A549 (cell line): ENCODE results near the gene MFAP4. TPM values are rescaled to one million over a fixed set of nuclear protein-coding genes. Genes with fewer than 3 reads are reported as not detected.

Source experiments
- ATAC-seq, 2 experiments: fragments of 200-7000 bp in 1 of 2; fragments of >200 bp in 1 of 2; cut with Nextera tagmentation in 1 of 2; cut with Tn5 transposase in 1 of 2; 3 replicates each; pipeline versions ENCODE4 v1.8.0 to v1.9.1; 2018 to 2020; ENCODE audit warnings: mild to moderate bottlenecking in 1 of 2, moderate library complexity in 1 of 2
- CTCF ChIA-PET: fragments of 300-600 bp; sonication (Branson Sonifier 250); formaldehyde crosslinking; extraction: SDS; loops from one replicate; lab custom pipeline; 2021; ENCODE audit warnings: antibody characterized with exemption, inconsistent platforms; lab: Yijun Ruan, JAX
- POLR2A ChIA-PET: fragments of 350-600 bp; formaldehyde crosslinking; extraction: SDS; loops from one replicate; lab custom pipeline; 2021; ENCODE audit warnings: antibody characterized with exemption, inconsistent platforms; lab: Yijun Ruan, JAX
- DNase-seq, 2 experiments: peaks; one replicate each; pipeline versions ENCODE4 v3.0.0 to v3.0.0-alpha.2; 2011 to 2016; ENCODE audit warnings: low read depth in 1 of 2, low spot score in 1 of 2
- FAIRE-seq: peaks from 2 replicates; lab custom pipeline; 2011; peaks lifted over from hg19 to GRCh38; lab: Jason Lieb, UNC
- H3K27ac ChIP-seq, 2 experiments: fragments of >200 bp; sonication (Bioruptor Twin); formaldehyde crosslinking; 3 replicates each; pipeline ENCODE4 v1.5.1; 2016 to 2017
- H3K4me1 ChIP-seq: fragments of >200 bp; sonication (Bioruptor Twin); formaldehyde crosslinking; 3 replicates; pipeline ENCODE4 v1.6.1; 2016
- H3K4me2 ChIP-seq: fragments of >200 bp; sonication (Bioruptor Twin); formaldehyde crosslinking; 3 replicates; pipeline ENCODE4 v1.6.1; 2016
- H3K4me3 ChIP-seq: fragments of >200 bp; sonication (Bioruptor Twin); formaldehyde crosslinking; 3 replicates; pipeline ENCODE4 v1.5.1; 2016
- H3K9me3 ChIP-seq: fragments of >200 bp; sonication (Bioruptor Twin); formaldehyde crosslinking; 3 replicates; pipeline ENCODE4 v1.6.1; 2016
- EHMT2 ChIP-seq: fragments of 200-600 bp; sonication (generic); IDR thresholded peaks from 2 replicates; pipeline ENCODE4 v1.6.1; 2016; ENCODE audit warnings: antibody characterized with exemption, low read depth, mild to moderate bottlenecking, moderate library complexity
- EP300 ChIP-seq, 2 experiments: fragments of >200 bp; sonication (Bioruptor Twin); formaldehyde crosslinking; IDR thresholded peaks; 2 replicates in 1 of 2; 3 replicates in 1 of 2; pipeline ENCODE4 v1.6.1; 2016 to 2017
- HEYL ChIP-seq: fragments of 250-450 bp; sonication (Bioruptor Pico); IDR thresholded peaks from 2 replicates; pipeline ENCODE4 v1.8.0; 2021; ENCODE audit warnings: mild to moderate bottlenecking, moderate library complexity
- JUNB ChIP-seq: fragments of >200 bp; sonication (Bioruptor Twin); formaldehyde crosslinking; IDR thresholded peaks from 2 replicates; pipeline ENCODE4 v1.6.1; 2016
- KDM5A ChIP-seq: fragments of 200-600 bp; sonication (generic); IDR thresholded peaks from 2 replicates; pipeline ENCODE4 v1.6.1; 2016; ENCODE audit warnings: antibody characterized with exemption, mild to moderate bottlenecking
- MAX ChIP-seq: IDR thresholded peaks from 2 replicates; pipeline ENCODE4 v1.6.1; 2012
- NPAS2 ChIP-seq: fragments of 250-450 bp; sonication (Bioruptor Pico); IDR thresholded peaks from 2 replicates; pipeline ENCODE4 v1.8.0; 2022; ENCODE audit warnings: mild to moderate bottlenecking, moderate library complexity, borderline replicate concordance
- NR3C1 ChIP-seq: fragments of >200 bp; sonication (Bioruptor Twin); formaldehyde crosslinking; IDR thresholded peaks from 3 replicates; pipeline ENCODE4 v1.6.1; 2017
- RCOR1 ChIP-seq: fragments of 150-350 bp; IDR thresholded peaks from 2 replicates; pipeline ENCODE4 v1.6.1; 2014; ENCODE audit warnings: antibody characterized with exemption, low read length, low read depth
- RFX5 ChIP-seq: fragments of 450-650 bp; IDR thresholded peaks from 2 replicates; pipeline ENCODE4 v1.7.1; 2014; ENCODE audit warnings: antibody characterized with exemption, mild to moderate bottlenecking, moderate library complexity
- ZC3H11A ChIP-seq: fragments of 450-650 bp; IDR thresholded peaks from 2 replicates; pipeline ENCODE4 v1.6.1; 2014; ENCODE audit warnings: antibody characterized with exemption, mild to moderate bottlenecking
- ZNF302 ChIP-seq: fragments of 250-450 bp; sonication (Bioruptor Pico); IDR thresholded peaks from 2 replicates; pipeline ENCODE4 v1.9.0; 2021; ENCODE audit warnings: inconsistent platforms, mild to moderate bottlenecking, moderate library complexity
- WGBS: methylation state at CpG from one replicate; pipeline ENCODE4 v1.1.6; 2017; ENCODE audit errors: missing lambda C conversion rate; 5-methylcytosine and 5-hydroxymethylcytosine counted together
- polyA plus RNA-seq, 4 experiments: library from polyadenylated mRNA; depleted of rRNA in 3 of 4; stranded (reverse); fragments of >200 nt; fragmentation: RNase III in 1 of 4; extraction: RNeasy Plus Mini Kit Qiagen cat#74134 plus additional on column Dnase treatment in 1 of 4; gene quantifications; 2 replicates in 3 of 4; 3 replicates in 1 of 4; pipeline ENCODE4 v1.2.3, GENCODE V29; 2011 to 2017
- TF ChIP-seq, protein P1 (sequence below): fragments of 150-350 bp; IDR thresholded peaks from 2 replicates; pipeline ENCODE4 v1.6.1; 2014; ENCODE audit warnings: low read depth, mild to moderate bottlenecking, low read length
- TF ChIP-seq, protein P2 (sequence below): fragments of 450-650 bp; IDR thresholded peaks from 2 replicates; pipeline ENCODE4 v1.6.1; 2014; ENCODE audit warnings: antibody characterized with exemption

MFAP4 gene
- polyA plus RNA-seq, 2 of the 4 experiments (the other 2 are of a cell fraction): 0.13 TPM; not detected in 1

DNA sequence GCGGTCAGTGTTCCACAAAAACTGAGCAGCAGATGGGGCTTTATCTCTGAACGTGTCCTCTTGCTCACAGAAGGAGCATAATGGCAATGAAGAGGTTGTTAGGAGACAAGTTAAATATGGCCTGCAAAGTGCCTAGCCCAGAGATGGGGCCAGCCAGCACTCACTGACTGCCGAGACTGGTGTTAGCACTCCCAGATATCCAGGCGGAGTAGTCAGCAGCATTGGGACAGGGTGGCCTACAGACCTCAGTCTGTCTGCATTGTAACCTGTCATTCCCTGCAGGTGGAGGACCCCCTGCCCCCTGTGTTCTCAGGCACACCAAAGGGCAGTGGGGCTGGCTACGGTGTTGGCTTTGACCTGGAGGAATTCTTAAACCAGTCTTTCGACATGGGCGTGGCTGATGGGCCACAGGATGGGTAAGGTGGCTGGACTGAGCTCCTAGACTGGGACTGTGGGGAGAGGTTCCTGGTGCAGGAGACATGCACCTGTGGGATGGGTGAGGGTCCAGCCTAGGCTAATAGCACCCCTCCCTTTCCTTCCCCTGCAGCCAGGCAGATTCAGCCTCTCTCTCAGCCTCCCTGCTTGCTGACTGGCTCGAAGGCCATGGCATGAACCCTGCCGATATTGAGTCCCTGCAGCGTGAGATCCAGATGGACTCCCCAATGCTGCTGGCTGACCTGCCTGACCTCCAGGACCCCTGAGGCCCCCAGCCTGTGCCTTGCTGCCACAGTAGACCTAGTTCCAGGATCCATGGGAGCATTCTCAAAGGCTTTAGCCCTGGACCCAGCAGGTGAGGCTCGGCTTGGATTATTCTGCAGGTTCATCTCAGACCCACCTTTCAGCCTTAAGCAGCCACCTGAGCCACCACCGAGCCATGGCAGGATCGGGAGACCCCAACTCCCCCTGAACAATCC lies 4.2 kb downstream of the MFAP4 start:
- POLR2A ChIA-PET: no interaction called here
- 94% methylated on average over 13 of the region's 13 CpGs for WGBS
- H3K4me3 ChIP-seq: no peak overlapping the region
- TF ChIP-seq HEYL (no peak), RFX5 (no peak), JUNB (no peak), ZNF302 (CRISPR knock-in tag) (no peak)
- TF ChIP-seq, all 56 proteins: peak for 0
- no peak overlapping the region for H3K27ac ChIP-seq
- CTCF ChIA-PET: interaction anchor here (2.0 to 12.3 kb wide), 4 partner anchors 17 to 64 kb away, joined by 7 to 148 read pairs (median 22); partner anchors contain the start of gene B9D1
- FAIRE-seq (no peak), ATAC-seq (no peak), DNase-seq (no peak)
- H3K4me2 ChIP-seq: no peak overlapping the region
- peaks cover 32% of the 10 kb centered on the region for H3K4me1 ChIP-seq
- no peaks in the 10 kb centered on the region for H3K9me3 ChIP-seq

DNA sequence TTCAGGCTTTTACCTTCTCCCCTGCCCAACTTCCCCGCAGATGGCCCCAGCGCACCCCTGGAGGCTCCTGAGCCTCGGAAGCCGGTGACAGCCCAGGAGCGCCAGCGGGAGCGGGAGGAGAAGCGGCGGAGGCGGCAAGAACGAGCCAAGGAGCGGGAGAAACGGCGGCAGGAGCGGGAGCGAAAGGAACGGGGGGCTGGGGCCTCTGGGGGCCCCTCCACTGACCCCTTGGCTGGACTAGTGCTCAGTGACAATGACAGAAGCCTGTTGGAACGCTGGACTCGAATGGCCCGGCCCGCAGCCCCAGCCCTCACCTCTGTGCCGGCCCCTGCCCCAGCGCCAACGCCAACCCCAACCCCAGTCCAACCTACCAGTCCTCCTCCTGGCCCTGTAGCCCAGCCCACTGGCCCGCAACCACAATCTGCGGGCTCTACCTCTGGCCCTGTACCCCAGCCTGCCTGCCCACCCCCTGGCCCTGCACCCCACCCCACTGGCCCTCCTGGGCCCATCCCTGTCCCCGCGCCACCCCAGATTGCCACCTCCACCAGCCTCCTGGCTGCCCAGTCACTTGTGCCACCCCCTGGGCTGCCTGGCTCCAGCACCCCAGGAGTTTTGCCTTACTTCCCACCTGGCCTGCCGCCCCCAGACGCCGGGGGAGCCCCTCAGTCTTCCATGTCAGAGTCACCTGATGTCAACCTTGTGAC lies 5.1 kb downstream of the MFAP4 start:
- FAIRE-seq: no peak
- no peak for DNase-seq
- Histone ChIP-seq H3K4me2 (no peak overlapping the region), H3K4me3 (no peak overlapping the region), H3K4me1 (peaks cover 24% of the 10 kb centered on the region), H3K27ac (no peak overlapping the region), H3K9me3 (no peaks in the 10 kb centered on the region)
- no peak for ATAC-seq
- ChIA-PET CTCF (interaction anchor here (2.0 to 12.3 kb wide), 2 partner anchors 17 to 65 kb away, joined by 7 to 148 read pairs; partner anchors contain the start of gene B9D1), POLR2A (no interaction called here)
- TF ChIP-seq RCOR1: no peak
- TF ChIP-seq, protein P1, sequence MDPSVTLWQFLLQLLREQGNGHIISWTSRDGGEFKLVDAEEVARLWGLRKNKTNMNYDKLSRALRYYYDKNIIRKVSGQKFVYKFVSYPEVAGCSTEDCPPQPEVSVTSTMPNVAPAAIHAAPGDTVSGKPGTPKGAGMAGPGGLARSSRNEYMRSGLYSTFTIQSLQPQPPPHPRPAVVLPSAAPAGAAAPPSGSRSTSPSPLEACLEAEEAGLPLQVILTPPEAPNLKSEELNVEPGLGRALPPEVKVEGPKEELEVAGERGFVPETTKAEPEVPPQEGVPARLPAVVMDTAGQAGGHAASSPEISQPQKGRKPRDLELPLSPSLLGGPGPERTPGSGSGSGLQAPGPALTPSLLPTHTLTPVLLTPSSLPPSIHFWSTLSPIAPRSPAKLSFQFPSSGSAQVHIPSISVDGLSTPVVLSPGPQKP: no peak
- 96% methylated on average over 28 of the region's 31 CpGs for WGBS

GRCh38 chr17:19381361-19381740 lies 5.6 kb downstream of the MFAP4 start:
- TF ChIP-seq NPAS2 (CRISPR knock-in tag) (no peak), EP300 (IDR thresholded peaks at IDR 0.05) (no peak), MAX (no peak), KDM5A (no peak), EHMT2 (no peak), RCOR1 (no peak), NR3C1 (no peak), ZC3H11A (no peak)
- TF ChIP-seq, protein P2, sequence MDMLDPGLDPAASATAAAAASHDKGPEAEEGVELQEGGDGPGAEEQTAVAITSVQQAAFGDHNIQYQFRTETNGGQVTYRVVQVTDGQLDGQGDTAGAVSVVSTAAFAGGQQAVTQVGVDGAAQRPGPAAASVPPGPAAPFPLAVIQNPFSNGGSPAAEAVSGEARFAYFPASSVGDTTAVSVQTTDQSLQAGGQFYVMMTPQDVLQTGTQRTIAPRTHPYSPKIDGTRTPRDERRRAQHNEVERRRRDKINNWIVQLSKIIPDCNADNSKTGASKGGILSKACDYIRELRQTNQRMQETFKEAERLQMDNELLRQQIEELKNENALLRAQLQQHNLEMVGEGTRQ: no peak
- Histone ChIP-seq H3K4me1 (peaks cover 24% of the 10 kb centered on the region), H3K4me2 (no peak overlapping the region), H3K9me3 (no peaks in the 10 kb centered on the region), H3K27ac (no peak overlapping the region), H3K4me3 (no peak overlapping the region)
- DNase-seq: no peak
- no peak for ATAC-seq
- no peak for FAIRE-seq
- 87% methylated on average over 6 of the region's 7 CpGs for WGBS
- ChIA-PET CTCF (interaction anchor here (0.5 to 12.3 kb wide), 2 partner anchors 17 to 41 kb away, joined by 3 to 148 read pairs; partner anchors contain the start of gene B9D1), POLR2A (no interaction called here)
